ENCODE results near the gene GSK3A. TPM values are rescaled to one million over a fixed set of nuclear protein-coding genes. Genes with fewer than 3 reads are reported as not detected.

GSK3A gene
- total and polyA plus RNA-seq, 2 of the 8 experiments (the other 6 are each of a cell fraction or from before 2014, with no cell fraction given), result 55.3 to 84.0 TPM

DNA sequence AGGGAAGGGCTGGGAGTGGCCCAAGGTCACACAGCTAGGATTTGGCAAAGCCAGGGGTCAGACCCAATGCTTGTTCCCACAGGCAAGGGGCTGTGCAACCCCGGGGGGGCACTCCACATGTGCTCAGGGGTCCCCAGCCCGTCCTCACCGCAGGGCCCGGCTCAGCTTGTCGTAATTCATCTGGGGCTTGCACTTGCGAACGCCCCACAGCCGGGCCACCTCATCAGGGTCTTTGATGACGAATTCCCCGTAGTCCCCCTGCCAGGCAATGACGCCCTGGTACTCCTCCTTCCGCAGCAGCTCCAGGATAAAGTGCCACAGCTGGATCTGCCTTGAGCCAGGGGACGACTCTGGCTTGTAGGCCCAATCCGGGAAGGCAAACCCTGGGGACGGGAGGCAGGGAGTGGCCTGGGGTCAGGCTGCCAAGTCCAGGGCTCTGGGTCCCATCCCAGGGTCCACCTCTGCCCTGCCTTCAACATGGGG, 7.8 kb upstream of the GSK3A start:
- ChIA-PET POLR2A (ENCODE audit: partially characterized antibody) (interaction anchor here (0.8 to 4.4 kb wide), 8 partner anchors 21 to 141 kb away, joined by 3 to 15 read pairs (median 4); partner anchors contain the start of genes PAFAH1B3, PRR19 and ZNF526), CTCF (ENCODE audit: partially characterized antibody) (interaction anchor here (0.6 to 11.8 kb wide), 11 partner anchors 9 to 697 kb away, joined by 3 to 260 read pairs (median 4); partner anchors contain the start of gene ERF)
- no peak overlapping the region for H2BK120ac ChIP-seq (replicated peaks; ENCODE audit: low read depth, low read length)
- H2AFZ ChIP-seq (ENCODE audit: low read length), result no peak overlapping the region
- H4K20me1 ChIP-seq (replicated peaks in 1 of 2; ENCODE audit: control insufficient read depth in 1 of 2, insufficient read depth in 2 of 2, low read length in 2 of 2), result peaks cover 6 to 19% of the 10 kb centered on the region in 2 experiments
- no peak overlapping the region for H3K27ac ChIP-seq (ENCODE audit: low read depth, low read length)
- FAIRE-seq (no peak), DNase-seq (ENCODE audit: low read depth in 1 of 2, low spot score in 2 of 2) (no peak)
- no peak overlapping the region for H3K14ac ChIP-seq (ENCODE audit: insufficient read length)
- H2BK5ac ChIP-seq (ENCODE audit: low read depth, low read length), result 0 out of 2 replicates have a peak overlapping the region, but pooled peaks have one; percentile 49
- H3K79me1 ChIP-seq (ENCODE audit: low read depth, low read length), result peaks cover 15% of the 10 kb centered on the region
- no peak overlapping the region for H3K9ac ChIP-seq (replicated peaks in 1 of 4; ENCODE audit: extremely low read depth in 1 of 4, low read depth in 3 of 4, low read length in 3 of 4)
- H3K4me2 ChIP-seq (ENCODE audit: insufficient read depth in 1 of 2, low read depth in 2 of 2, low read length in 2 of 2), result no peak overlapping the region
- no peak overlapping the region for H4K5ac ChIP-seq (ENCODE audit: insufficient read length, low read depth, low read length)
- no peak overlapping the region for H4K91ac ChIP-seq (replicated peaks; ENCODE audit: insufficient read length, low read length)
- WGBS, 2 experiments (ENCODE audit: extremely low coverage in 1 of 2, insufficient coverage in 1 of 2, insufficient read length in 1 of 2, insufficient replicate concordance in 2 of 2, low coverage in 1 of 2, low lambda C conversion rate in 2 of 2, missing lambda C conversion rate in 1 of 2), result 89% methylated on average over 15 of the region's 15 CpGs; no CpG with 5 or more reads in 1 of the 2 experiments
- H3K36me3 ChIP-seq (ENCODE audit: control insufficient read depth in 2 of 4, insufficient read depth in 4 of 4, low read length in 3 of 4), result peaks cover 0 to 20% (median 4%) of the 10 kb centered on the region in 4 experiments; a peak in 4 of 8 replicates
- H4K8ac ChIP-seq (ENCODE audit: extremely low read depth, insufficient read depth, low read length), result peak overlapping the region; percentile 15; the same call in 1 of the 2 replicates
- no peak overlapping the region for H3K4ac ChIP-seq (replicated peaks; ENCODE audit: insufficient read length, low read depth, low read length)
- H3K27me3 ChIP-seq (replicated peaks in 1 of 4; ENCODE audit: control insufficient read depth in 3 of 4, extremely low read depth in 1 of 4, insufficient read depth in 3 of 4, low read length in 3 of 4), result no peaks in the 10 kb centered on the region
- H3K18ac ChIP-seq (ENCODE audit: extremely low read depth, low read length), result no peak overlapping the region
- peaks cover 4 to 33% of the 10 kb centered on the region in 2 experiments; a peak in 3 of 4 replicates for H3K79me2 ChIP-seq (ENCODE audit: control insufficient read depth in 1 of 2, insufficient read depth in 2 of 2, low read length in 2 of 2)
- H3K9me3 ChIP-seq (ENCODE audit: insufficient read depth in 2 of 2, low read depth in 1 of 2, low read length in 1 of 2), result no peaks in the 10 kb centered on the region
- H2BK15ac ChIP-seq (ENCODE audit: low read length), result no peak overlapping the region
- no peak overlapping the region for H3K56ac ChIP-seq (replicated peaks; ENCODE audit: insufficient read length, low read depth, low read length)
- no peak overlapping the region; the same call in 1 of the 2 replicates for H2AK5ac ChIP-seq (ENCODE audit: low read depth, low read length)
- H3K23me2 ChIP-seq (ENCODE audit: low read depth, low read length), result peaks cover 7% of the 10 kb centered on the region; the same call in 1 of the 2 replicates
- no peak overlapping the region for H2BK20ac ChIP-seq (ENCODE audit: low read length)
- no peak overlapping the region for H3K4me3 ChIP-seq (ENCODE audit: extremely low read depth in 1 of 4, insufficient read depth in 2 of 4, low read depth in 3 of 4, low read length in 4 of 4)
- no peak overlapping the region for H2BK12ac ChIP-seq (ENCODE audit: low read depth, low read length)
- peaks cover 11 to 30% (median 22%) of the 10 kb centered on the region in 4 experiments for H3K4me1 ChIP-seq (replicated peaks in 1 of 4; ENCODE audit: control insufficient read depth in 3 of 4, insufficient read depth in 4 of 4, low read length in 3 of 4)
- no peak overlapping the region for H3K23ac ChIP-seq (ENCODE audit: insufficient read length)
- TF ChIP-seq JUND (IDR thresholded peaks at IDR 0.05; ENCODE audit: low read length), result no peak
